ENCODE measurements around the gene ZFR2.

- no peak for TF ChIP-seq POLR2AphosphoS5 (IDR thresholded peaks at IDR 0.05)
- TF ChIP-seq POLR2A (IDR thresholded peaks at IDR 0.05; ENCODE audit: low read depth): no peak
These were observed 11.3 kb downstream of the ZFR2 start for GRCh38 chr19:3857449-3858003.
